Activated CD4-positive, alpha-beta memory T cell treated with anti-CD3 and anti-CD28 coated beads, Interleukin-2, amount 10 ng/mL, durations not matched to agents 7 days and 5 days (primary cell): Measurements from ENCODE around the gene HOXC5. TPM values are rescaled to one million over a fixed set of nuclear protein-coding genes. Genes with fewer than 3 reads are reported as not detected.
"Not testable (repeated sequence)": the region's sequence is repeated elsewhere in the genome, so short reads cannot be mapped to it uniquely, and the experiment has no call there.

Experiments
- CTCF ChIA-PET: fragments of 350-600 bp; sonication (Branson Sonifier 250); formaldehyde crosslinking; loops from one replicate; lab custom pipeline; 2021; ENCODE audit warnings: antibody characterized with exemption, inconsistent platforms; lab: Charles Lee
- POLR2A ChIA-PET: fragments of 350-600 bp; sonication (Branson Sonifier 250); formaldehyde crosslinking; loops from one replicate; lab custom pipeline; 2021; ENCODE audit warnings: antibody characterized with exemption; lab: Charles Lee
- DNase-seq: peaks from one replicate; pipeline ENCODE4 v3.0.0-alpha.2; 2020
- H3K27ac Mint-ChIP-seq: one replicate; pipeline ENCODE4 v1.8.0; 2021; ENCODE audit warnings: mild to moderate bottlenecking, mixed read lengths
- H3K27me3 Mint-ChIP-seq: one replicate; pipeline ENCODE4 v1.8.0; 2021; ENCODE audit warnings: mixed read lengths
- H3K36me3 Mint-ChIP-seq: one replicate; pipeline ENCODE4 v1.8.0; 2021; ENCODE audit warnings: low read depth, mixed read lengths
- H3K4me1 Mint-ChIP-seq: one replicate; pipeline ENCODE4 v1.8.0; 2021; ENCODE audit warnings: mixed read lengths
- H3K4me3 Mint-ChIP-seq: one replicate; pipeline ENCODE4 v1.8.0; 2021; ENCODE audit warnings: mild to moderate bottlenecking, mixed read lengths
- H3K9me3 Mint-ChIP-seq: one replicate; pipeline ENCODE4 v1.8.0; 2021; ENCODE audit warnings: mixed read lengths
- total RNA-seq, 2 experiments: library from RNA; stranded (reverse); gene quantifications; one replicate each; pipeline ENCODE4 v1.2.3, GENCODE V29; 2021

Gene HOXC5
- total RNA-seq, 2 experiments from 2014 or later = not detected

DNA sequence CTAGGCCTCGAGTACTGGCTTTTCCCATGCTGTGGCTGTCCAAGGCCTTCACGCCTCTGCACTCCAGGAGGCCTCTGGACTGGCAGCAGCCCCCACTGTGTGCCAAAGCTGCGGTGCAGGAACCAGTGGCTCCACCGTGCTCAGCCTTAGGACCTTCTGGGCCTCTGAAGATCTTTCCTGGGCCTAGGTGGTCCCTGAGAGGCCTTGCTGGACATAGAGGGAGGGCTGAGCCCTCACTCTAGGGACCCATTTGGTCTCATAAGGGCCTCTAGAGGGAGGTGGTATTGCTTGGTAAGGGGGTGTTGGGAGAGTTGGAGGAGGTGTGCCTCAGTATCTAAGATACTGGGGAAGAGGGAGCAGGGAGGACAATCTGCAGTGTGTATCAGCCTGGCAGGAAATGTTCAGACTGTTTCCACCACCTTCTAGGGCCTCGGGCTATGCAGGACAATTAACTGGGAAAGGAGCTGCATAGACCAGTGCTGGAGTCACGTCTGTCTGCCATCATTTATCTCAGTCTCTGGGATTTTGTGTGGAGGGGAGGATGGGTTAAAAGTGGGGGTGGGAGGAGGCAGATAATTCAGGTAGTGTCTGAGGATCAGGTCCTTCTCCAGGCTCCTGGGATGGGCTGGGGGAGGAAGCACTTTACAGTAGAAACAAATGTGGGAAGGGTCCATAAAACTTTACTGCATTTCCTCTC, 2.9 kb downstream of the HOXC5 start:
- Mint-ChIP-seq H3K4me3 (no peak overlapping the region), H3K4me1 (peaks cover 17% of the 10 kb centered on the region), H3K27ac (no peak overlapping the region), H3K36me3 (no peaks in the 10 kb centered on the region), H3K9me3 (no peaks in the 10 kb centered on the region), H3K27me3 (peaks cover 89% of the 10 kb centered on the region)
- ChIA-PET CTCF (interaction anchor here (1.3 kb wide), 1 partner anchor 166 kb away, joined by 4 read pairs; no protein-coding TSS in a partner anchor), POLR2A (no interaction called here)
- no peak for DNase-seq

DNA sequence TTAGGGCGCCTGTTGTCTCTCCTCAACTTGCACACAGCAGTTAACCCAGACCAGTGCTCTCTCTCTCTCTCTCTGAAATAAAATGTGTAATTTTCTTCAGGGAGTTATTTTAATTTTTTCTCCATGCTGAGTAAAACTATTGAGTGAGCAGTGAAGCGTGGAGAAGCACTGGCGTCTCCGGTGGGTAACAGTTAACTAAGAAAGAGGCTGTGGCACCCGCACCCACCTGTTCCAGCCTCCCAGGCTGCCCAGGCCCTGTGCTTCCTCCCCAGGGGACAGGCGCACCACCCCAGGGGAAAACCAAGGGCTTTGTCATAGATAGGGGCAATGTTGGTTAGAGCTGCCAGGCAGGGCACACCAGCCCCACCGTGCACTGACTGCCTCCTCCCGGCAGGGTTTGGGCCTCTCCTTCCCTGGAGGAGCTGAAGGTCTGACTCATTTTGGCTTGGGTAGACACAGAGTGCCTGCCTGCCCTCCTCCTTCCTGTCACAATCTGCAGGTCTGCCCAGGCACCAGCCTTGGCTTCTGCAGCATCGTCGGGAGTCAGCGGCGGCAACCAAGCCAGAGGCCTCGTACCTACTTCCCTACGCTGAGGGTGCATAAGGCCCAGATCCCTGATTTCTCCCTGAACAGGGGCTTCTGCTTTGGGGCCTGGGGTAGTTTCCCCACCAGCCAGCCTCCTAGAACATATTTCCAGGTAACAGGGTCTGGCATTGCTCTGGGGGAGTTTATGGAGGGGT, 3.9 kb downstream of the HOXC5 start:
- Mint-ChIP-seq H3K36me3 (no peaks in the 10 kb centered on the region), H3K27ac (no peak overlapping the region), H3K9me3 (no peaks in the 10 kb centered on the region), H3K4me1 (peaks cover 15% of the 10 kb centered on the region), H3K4me3 (no peak overlapping the region), H3K27me3 (peaks cover 85% of the 10 kb centered on the region)
- POLR2A ChIA-PET = no interaction called here
- CTCF ChIA-PET = no interaction called here
- DNase-seq = no peak

DNA sequence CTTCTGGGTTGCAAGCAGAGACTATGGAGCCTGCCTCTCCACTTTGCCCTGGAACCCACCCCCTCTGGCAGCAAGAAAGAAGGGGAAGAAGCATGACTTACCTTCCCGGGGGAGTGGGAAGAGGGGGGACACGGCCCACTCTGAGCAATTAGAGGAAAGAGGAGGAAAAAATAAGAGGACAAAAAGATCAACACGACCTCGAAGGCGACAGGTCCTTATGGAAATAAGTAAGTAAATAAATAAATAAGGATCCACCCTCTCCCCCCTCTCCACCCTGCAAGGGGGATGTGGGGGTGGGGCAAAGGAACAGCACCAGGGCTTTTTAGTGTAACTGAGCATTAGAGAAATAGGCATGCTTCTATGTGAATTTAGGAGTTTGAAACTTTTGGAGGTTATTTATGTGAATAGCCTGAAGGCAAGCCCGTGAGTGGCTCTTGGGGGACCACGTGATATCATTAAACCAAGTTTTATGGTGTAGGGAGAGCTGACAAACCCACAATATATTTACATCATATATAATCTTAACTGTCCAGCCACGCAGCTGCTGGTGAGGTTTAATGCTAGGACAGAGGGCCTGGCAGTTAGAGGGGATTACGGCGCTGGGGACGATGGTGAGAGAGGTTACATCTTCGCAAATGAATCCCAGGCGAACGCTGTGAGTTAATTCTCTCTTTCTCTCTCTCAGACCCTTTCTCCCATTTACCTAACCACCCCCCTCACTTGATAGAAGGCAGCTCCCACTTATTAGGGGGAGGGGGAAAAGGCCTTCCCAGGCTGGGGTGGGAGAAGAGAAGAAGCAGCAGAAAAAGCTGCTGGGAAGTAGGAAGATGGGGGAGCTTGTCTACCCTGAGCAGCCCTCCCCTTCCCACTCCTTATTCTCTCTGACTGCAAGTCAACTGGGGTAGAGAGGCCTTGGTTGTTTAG, 4.8 kb downstream of the HOXC5 start:
- no peak for DNase-seq
- POLR2A ChIA-PET = no interaction called here
- peaks cover 14% of the 10 kb centered on the region for H3K4me1 Mint-ChIP-seq
- no peaks in the 10 kb centered on the region for H3K36me3 Mint-ChIP-seq
- H3K4me3 Mint-ChIP-seq = no peak overlapping the region
- CTCF ChIA-PET = no interaction called here
- H3K27ac Mint-ChIP-seq = no peak overlapping the region
- H3K27me3 Mint-ChIP-seq = peaks cover 82% of the 10 kb centered on the region
- H3K9me3 Mint-ChIP-seq = no peaks in the 10 kb centered on the region

DNA sequence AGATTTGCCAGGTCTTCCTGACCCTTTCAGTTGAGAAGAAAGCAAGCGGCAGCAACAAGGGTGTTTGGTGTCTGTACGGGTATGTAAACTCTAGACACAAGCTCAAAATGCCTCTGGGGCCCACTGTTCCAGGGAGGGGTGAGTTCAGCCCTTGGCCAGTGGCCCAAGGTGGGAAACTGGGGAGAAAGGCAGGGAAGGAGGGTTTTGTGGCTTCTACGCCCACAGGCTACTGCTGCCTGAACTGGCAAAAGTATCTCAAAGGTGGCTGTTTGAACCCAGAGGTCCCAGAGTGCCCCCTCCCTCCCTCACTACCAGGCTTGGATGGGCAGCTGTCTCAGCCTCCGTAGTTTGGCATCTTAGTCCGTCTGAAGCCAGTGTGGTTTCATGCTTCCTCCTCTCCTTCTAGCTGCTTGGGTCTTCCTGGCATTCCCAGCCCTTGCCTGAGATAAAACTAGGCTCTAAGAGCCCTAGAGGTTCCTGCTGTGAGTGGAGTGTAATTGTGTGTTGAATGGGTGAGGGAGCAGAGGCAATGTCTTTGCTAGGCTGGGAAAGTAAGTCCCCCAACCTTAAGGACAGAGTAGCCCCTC, 5.5 kb downstream of the HOXC5 start:
- ChIA-PET POLR2A (no interaction called here), CTCF (interaction anchor here (1.0 kb wide), 1 partner anchor 33 kb away, joined by 3 read pairs; no protein-coding TSS in a partner anchor)
- Mint-ChIP-seq H3K9me3 (no peaks in the 10 kb centered on the region), H3K27ac (no peak overlapping the region), H3K36me3 (no peaks in the 10 kb centered on the region), H3K27me3 (peaks cover 81% of the 10 kb centered on the region), H3K4me3 (no peak overlapping the region), H3K4me1 (peaks cover 8% of the 10 kb centered on the region)
- no peak for DNase-seq

DNA sequence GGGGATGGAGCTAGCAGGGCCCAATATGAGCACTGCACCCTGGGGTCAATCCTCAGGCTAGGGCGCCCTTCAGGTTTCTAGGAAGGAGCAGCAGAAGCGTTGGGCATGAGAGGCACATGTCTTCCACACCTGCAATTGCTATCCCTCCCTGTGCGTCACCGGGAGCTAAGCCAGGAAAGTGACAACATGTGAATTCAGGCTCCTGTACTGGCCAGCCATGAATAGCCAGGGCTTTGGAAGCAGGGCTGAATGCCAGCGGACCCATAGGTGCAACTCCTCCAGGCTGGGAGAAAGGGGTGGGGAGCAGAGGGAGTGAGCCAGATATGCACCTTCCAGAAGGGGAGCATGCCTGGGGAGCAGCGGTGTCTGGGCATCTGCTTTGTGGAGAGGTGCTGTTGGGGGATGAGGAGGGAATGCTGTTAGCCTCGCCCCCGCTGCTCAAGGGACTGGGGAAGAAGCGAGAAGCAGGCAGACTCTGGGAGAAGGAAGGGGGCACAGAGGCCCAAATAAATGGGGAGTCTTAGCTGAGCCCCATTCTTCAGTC, 6.1 kb downstream of the HOXC5 start:
- H3K4me1 Mint-ChIP-seq = peaks cover 9% of the 10 kb centered on the region
- DNase-seq = no peak
- ChIA-PET CTCF (interaction anchor here (1.0 kb wide), 1 partner anchor 33 kb away, joined by 3 read pairs; no protein-coding TSS in a partner anchor), POLR2A (no interaction called here)
- no peak overlapping the region for H3K27ac Mint-ChIP-seq
- no peaks in the 10 kb centered on the region for H3K36me3 Mint-ChIP-seq
- H3K9me3 Mint-ChIP-seq = no peaks in the 10 kb centered on the region
- H3K27me3 Mint-ChIP-seq = peaks cover 84% of the 10 kb centered on the region
- H3K4me3 Mint-ChIP-seq = no peak overlapping the region

DNA sequence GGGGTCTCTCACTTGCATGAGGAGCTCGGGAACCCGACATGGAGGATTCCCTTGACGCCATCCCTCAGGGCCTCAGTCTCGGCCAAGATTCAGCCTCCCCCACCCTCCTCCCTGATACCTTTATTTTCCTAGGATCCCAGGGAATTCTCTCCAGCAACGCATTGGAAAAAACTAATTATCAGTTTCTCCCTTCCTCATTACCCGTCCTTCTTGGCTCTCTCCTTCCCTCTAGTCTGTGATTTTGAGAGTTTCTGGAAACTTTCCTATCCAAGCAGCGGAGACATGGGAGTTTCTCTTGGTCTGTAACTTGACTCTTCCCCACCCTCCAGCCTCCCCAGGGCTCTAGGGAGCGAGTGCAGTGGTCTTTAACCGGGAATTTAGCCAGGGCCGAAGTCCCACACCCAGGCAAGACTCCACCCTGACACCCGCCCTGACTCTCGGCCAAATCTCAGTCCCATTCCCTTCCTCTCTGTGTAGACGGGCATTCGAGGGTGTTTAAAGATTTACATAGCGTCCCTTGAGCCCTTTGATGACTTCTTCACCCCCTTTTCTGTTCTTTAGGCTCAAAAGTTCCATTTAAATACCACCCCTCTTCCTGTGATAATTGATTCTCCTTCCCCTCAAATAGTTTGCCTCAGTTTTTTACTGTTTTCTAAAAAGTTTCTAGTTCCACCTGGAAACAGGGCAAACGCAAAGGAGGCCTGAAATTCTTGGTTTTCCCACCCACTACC, 6.7 kb downstream of the HOXC5 start:
- no peak overlapping the region for H3K4me3 Mint-ChIP-seq
- H3K27ac Mint-ChIP-seq = no peak overlapping the region
- peaks cover 7% of the 10 kb centered on the region for H3K4me1 Mint-ChIP-seq
- ChIA-PET POLR2A (no interaction called here), CTCF (interaction anchor here (2.2 kb wide), 1 partner anchor 8 kb away, joined by 7 read pairs; the partner anchor contains the start of gene HOXC5)
- H3K27me3 Mint-ChIP-seq = peaks cover 86% of the 10 kb centered on the region
- H3K36me3 Mint-ChIP-seq = no peaks in the 10 kb centered on the region
- DNase-seq = no peak
- no peaks in the 10 kb centered on the region for H3K9me3 Mint-ChIP-seq

DNA sequence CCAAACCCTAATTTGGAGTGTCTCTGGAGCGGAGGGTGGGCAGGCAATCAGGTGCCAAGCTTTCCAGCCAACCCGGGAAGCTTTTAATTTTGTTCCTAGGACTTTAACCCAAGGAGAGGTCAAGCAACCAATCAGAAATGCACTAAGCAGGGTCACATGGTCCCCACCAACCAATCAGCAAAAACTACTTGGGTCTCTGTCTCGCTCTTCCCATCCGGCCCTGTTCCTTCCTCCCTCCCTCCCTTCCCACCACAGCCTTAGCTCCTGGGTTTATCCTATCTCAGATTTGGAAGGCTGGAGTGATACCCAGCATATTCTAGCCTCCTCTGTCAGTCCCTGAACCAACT, 7.3 kb downstream of the HOXC5 start:
- Mint-ChIP-seq H3K4me3 (no peak overlapping the region), H3K36me3 (no peaks in the 10 kb centered on the region), H3K9me3 (no peaks in the 10 kb centered on the region), H3K27ac (no peak overlapping the region), H3K27me3 (peaks cover 86% of the 10 kb centered on the region), H3K4me1 (peaks cover 5% of the 10 kb centered on the region)
- ChIA-PET POLR2A (no interaction called here), CTCF (interaction anchor here (2.2 kb wide), 1 partner anchor 8 kb away, joined by 7 read pairs; the partner anchor contains the start of gene HOXC5)
- DNase-seq = no peak

DNA sequence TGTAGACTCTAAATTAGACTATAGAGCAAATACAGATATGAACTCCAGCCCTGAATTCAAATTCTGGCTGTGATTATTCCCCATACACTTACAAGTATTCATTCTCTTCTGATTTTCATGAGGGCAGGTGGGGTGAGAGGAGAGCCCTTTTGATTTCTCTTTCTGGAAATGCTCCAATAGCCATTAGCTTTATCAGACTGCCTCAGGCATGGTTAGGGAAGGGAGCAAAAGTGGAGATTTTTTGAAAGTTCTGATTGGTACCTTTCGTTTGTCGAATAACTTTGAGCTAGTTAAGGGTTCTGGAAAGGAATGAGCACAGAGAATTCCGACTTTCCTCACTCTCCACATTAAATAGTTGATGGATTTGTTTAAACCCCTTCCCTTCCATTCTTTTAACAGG, 7.8 kb downstream of the HOXC5 start:
- CTCF ChIA-PET = interaction anchor here (1.1 to 2.2 kb wide), 3 partner anchors 9 to 167 kb away, joined by 3 to 7 read pairs (median 4); partner anchors contain the start of gene HOXC5
- DNase-seq = no peak
- Mint-ChIP-seq H3K27me3 (peaks cover 86% of the 10 kb centered on the region), H3K4me1 (peaks cover 4% of the 10 kb centered on the region), H3K9me3 (no peaks in the 10 kb centered on the region), H3K4me3 (no peak overlapping the region), H3K27ac (no peak overlapping the region), H3K36me3 (no peaks in the 10 kb centered on the region)
- POLR2A ChIA-PET = no interaction called here

DNA sequence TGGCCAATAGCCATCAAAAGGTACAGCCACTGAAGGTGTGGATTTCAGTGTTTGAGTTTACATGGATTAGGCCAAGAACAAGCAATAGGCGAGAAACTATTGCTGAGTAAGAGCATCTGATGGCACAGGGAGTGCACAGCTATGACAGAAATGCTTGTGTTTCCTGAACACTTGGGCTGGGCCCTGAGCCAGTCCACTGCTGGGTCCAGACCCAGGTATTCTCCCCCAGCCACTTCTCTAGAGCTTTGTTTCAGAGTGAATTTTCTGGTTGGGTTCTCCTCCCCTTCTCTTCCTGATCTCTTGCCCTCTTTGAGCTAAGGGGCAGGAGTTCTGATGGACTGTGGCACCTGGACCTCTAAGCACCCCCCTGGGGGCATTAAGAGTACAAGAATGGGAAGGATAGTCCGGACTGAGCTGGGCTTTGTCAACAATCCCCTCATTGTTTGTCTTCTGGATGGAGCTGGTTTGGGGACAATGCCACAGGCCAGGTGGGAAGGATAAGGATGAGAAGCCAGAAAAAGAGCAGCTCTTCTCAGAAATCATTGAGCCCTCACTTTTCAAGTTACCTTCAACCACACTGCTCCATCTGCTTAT, 8.3 kb downstream of the HOXC5 start:
- CTCF ChIA-PET = interaction anchor here (1.1 to 2.2 kb wide), 3 partner anchors 9 to 166 kb away, joined by 3 to 7 read pairs (median 4); partner anchors contain the start of gene HOXC5
- POLR2A ChIA-PET = no interaction called here
- peaks cover 86% of the 10 kb centered on the region for H3K27me3 Mint-ChIP-seq
- no peaks in the 10 kb centered on the region for H3K36me3 Mint-ChIP-seq
- H3K27ac Mint-ChIP-seq = no peak overlapping the region
- no peak for DNase-seq
- no peaks in the 10 kb centered on the region for H3K9me3 Mint-ChIP-seq
- H3K4me1 Mint-ChIP-seq = peaks cover 4% of the 10 kb centered on the region
- H3K4me3 Mint-ChIP-seq = no peak overlapping the region

DNA sequence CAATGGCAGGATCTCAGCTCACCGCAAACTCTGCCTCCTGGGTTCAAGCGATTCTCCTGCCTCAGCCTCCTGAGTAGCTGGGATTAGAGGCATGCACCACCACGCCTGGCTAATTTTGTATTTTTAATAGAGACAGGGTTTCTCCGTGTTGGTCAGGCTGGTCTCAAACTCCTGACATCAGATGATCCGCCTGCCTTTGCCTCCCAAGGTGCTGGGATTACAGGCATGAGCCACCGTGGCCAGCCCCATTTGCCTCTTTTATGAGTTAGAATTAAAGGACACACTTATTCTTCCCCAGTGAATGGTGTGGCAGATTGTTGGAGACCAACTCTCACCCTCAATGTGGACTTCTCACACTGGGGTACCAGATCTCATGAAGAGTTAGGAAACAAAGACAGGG, 9.2 kb downstream of the HOXC5 start:
- peaks cover 86% of the 10 kb centered on the region for H3K27me3 Mint-ChIP-seq
- H3K36me3 Mint-ChIP-seq, H3K4me1 Mint-ChIP-seq, H3K9me3 Mint-ChIP-seq, H3K4me3 Mint-ChIP-seq, POLR2A ChIA-PET, DNase-seq, H3K27ac Mint-ChIP-seq: not testable (repeated sequence)
- CTCF ChIA-PET = interaction anchor here (2.2 kb wide), 1 partner anchor 10 kb away, joined by 7 read pairs; the partner anchor contains the start of gene HOXC5

DNA sequence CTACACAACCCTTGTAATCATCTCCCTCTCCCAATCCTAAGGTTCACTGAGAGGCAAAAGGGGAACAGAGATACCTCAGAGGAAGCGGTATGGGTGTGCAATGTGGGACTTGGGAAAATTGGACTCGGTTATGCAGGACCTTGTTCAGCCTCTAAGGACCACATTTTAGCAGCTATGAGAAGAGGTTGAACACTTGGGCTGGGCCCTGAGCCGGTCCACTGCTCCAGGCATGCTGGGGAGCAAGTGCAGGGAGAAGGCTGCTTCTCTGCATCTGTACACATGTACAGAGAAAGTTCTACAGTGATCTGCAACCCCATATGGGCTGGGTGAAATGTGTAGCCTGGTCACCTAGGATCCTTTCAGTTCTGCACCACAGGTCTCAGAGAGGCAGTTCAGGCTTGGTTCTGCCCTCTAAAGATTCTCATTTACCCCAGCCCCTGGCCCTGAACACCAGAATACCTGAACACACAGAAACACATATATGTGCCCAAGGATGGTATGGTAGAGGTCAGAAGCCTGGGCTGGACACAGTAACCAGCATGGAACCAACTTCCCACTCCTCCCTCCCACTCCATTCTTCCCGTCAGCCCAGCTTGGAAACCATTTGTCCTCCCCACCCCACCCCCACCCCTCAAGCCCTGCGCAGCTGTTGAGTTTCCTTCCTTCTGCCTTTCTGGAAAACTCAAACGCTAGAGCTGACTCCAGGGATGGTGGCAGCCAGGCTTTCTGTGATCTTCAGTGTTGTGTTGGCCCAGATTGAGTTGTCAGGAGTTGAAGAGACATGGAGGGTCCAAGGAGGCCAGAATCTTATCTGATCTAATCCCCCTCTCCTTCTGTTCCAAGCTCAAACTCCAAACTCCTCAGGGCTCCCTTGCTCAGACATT, 10.4 kb downstream of the HOXC5 start:
- H3K9me3 Mint-ChIP-seq = no peaks in the 10 kb centered on the region
- POLR2A ChIA-PET = no interaction called here
- H3K4me1 Mint-ChIP-seq = peaks cover 8% of the 10 kb centered on the region
- H3K27me3 Mint-ChIP-seq = peaks cover 87% of the 10 kb centered on the region
- H3K36me3 Mint-ChIP-seq = no peaks in the 10 kb centered on the region
- CTCF ChIA-PET = interaction anchor here (0.5 to 2.4 kb wide), 3 partner anchors 11 to 435 kb away, joined by 3 to 7 read pairs (median 3); partner anchors contain the start of gene HOXC5
- DNase-seq = no peak
- H3K4me3 Mint-ChIP-seq = no peak overlapping the region
- H3K27ac Mint-ChIP-seq = no peak overlapping the region
